NCI-H187 (cell line): ENCODE measurements around the gene MYLK.
A peak's percentile ranks its signal among the peaks of the same experiment; 100 is the strongest.

Source experiments
- DNase-seq, 2 experiments: peaks; one replicate each; lab custom pipeline; 2025; lab: John Stamatoyannopoulos, UW

Gene MYLK

GRCh38 chr3:123642182-123642956, 241.8 kb downstream of the MYLK start:
- peak; percentile 28 to 33 for DNase-seq

GRCh38 chr3:123641505-123641904, 242.6 kb downstream of the MYLK start:
- no peak for DNase-seq

- no peak for DNase-seq
Observed at GRCh38 chr3:123640740-123641462, 243.2 kb downstream of the MYLK start.

- DNase-seq = no peak
Observed at GRCh38 chr3:123640311-123640710, 243.8 kb downstream of the MYLK start.

GRCh38 chr3:123638936-123639689, 245.0 kb downstream of the MYLK start:
- DNase-seq = no peak

- no peak for DNase-seq
Observed at GRCh38 chr3:123637841-123638240, 246.3 kb downstream of the MYLK start.

GRCh38 chr3:123637131-123637530, 247.0 kb downstream of the MYLK start:
- DNase-seq = no peak

- peak in 1 of 2 experiments; percentile 64 for DNase-seq
Observed at GRCh38 chr3:123636431-123636841, 247.7 kb downstream of the MYLK start.

GRCh38 chr3:123635717-123636116, 248.4 kb downstream of the MYLK start:
- DNase-seq = no peak

- DNase-seq = no peak
Observed at GRCh38 chr3:123635217-123635616, 248.9 kb downstream of the MYLK start.

GRCh38 chr3:123634149-123635051, 249.7 kb downstream of the MYLK start:
- no peak for DNase-seq

- DNase-seq = no peak
Observed at GRCh38 chr3:123633530-123633929, 250.6 kb downstream of the MYLK start.

GRCh38 chr3:123632161-123632655, 251.9 kb downstream of the MYLK start:
- no peak for DNase-seq

GRCh38 chr3:123629747-123630047, 254.4 kb downstream of the MYLK start:
- DNase-seq = no peak

GRCh38 chr3:123628996-123629746, 255.0 kb downstream of the MYLK start:
- DNase-seq = no peak

- DNase-seq = no peak
Observed at GRCh38 chr3:123627673-123628670, 256.2 kb downstream of the MYLK start.

GRCh38 chr3:123626881-123627280, 257.3 kb downstream of the MYLK start:
- no peak for DNase-seq

GRCh38 chr3:123624302-123624701, 259.8 kb downstream of the MYLK start:
- DNase-seq = no peak

GRCh38 chr3:123623346-123623880, 260.7 kb downstream of the MYLK start:
- DNase-seq = no peak
